Heart left ventricle (tissue), 13 donors: Measurements from ENCODE around the gene RPS6KA6.

Experiments used
- POLR2A ChIP-seq, 2 donors: fragments of 450-650 bp; IDR thresholded peaks; one replicate each; pipeline ENCODE4 v1.6.1; 2017; ENCODE audit warnings: antibody characterized with exemption in 2 of 2, mild to moderate bottlenecking in 2 of 2, moderate library complexity in 2 of 2
- TF ChIP-seq, protein P1 (sequence below), 12 donors: fragments of 200-600 bp; sonication (generic) in 4 of 12; IDR thresholded peaks; one replicate each; pipeline versions ENCODE4 v1.5.0 to v1.8.0; 2018 to 2022; ENCODE audit warnings: antibody characterized with exemption in 12 of 12, mild to moderate bottlenecking in 5 of 12
- donor health status: ischemic (EF 13 %, LVEDD 7.1; RV severe dilation, severe dysfunction).
- donor health status: DM: no; HTN: yes; CAD: no.
- donor health status: DM: no; HTN: no; CAD: no.
- donor health status: ischemic (EF 25% LVEDD 6.9; RV normal size, moderate dysfunction).
- donor health status: ischemic (EF 25% LVEDD 5.7; RV mildly dilated, moderate dysfunction).
- donor health status: ischemic (EF 35%, LVEDD 5.7; RV mildly dilated, moderate dysfunction).
- donor health status: nonischemic (EF 11% LVEDD 7.7; RV severe dilation, severe dysfunction).
- donor health status: DM: yes; HTN: yes; CAD: no.
- donor health status: PGD.
- donor health status: ischemic (EF 29% LVEDD 5.4; RV normal size, mild dysfunction).
- donor health status: nonischemic (EF 23%, LVEDD 6.1; RV moderate dilation, normal function).

DNA sequence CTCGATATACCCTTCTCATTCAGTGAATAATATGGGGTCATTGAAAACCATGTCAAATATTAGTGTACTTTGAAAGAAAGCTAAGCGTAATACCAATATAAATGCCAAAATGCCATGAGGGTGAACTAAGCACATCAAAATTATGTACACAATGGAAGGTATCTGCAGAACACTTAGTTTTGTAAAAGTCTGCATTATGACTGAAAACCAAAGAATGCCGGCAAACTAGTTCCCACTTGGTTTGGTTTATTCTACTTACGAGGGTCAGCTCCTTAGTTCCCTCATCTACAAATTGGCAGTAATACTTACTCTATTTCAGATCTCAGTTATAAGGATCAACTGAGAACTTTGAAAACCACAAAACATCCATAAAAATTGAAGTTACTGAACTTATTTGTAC is 27.3 kb downstream of the RPS6KA6 start:
- TF ChIP-seq, protein P1, sequence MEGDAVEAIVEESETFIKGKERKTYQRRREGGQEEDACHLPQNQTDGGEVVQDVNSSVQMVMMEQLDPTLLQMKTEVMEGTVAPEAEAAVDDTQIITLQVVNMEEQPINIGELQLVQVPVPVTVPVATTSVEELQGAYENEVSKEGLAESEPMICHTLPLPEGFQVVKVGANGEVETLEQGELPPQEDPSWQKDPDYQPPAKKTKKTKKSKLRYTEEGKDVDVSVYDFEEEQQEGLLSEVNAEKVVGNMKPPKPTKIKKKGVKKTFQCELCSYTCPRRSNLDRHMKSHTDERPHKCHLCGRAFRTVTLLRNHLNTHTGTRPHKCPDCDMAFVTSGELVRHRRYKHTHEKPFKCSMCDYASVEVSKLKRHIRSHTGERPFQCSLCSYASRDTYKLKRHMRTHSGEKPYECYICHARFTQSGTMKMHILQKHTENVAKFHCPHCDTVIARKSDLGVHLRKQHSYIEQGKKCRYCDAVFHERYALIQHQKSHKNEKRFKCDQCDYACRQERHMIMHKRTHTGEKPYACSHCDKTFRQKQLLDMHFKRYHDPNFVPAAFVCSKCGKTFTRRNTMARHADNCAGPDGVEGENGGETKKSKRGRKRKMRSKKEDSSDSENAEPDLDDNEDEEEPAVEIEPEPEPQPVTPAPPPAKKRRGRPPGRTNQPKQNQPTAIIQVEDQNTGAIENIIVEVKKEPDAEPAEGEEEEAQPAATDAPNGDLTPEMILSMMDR (IDR thresholded peaks at IDR 0.05), result no peak
- TF ChIP-seq POLR2A (IDR thresholded peaks at IDR 0.05), result no peak
